Kidney (tissue), 14 donors: Measurements from ENCODE around the gene DOK4. TPM values are rescaled to one million over a fixed set of nuclear protein-coding genes. Genes with fewer than 3 reads are reported as not detected.
"Not testable (repeated sequence)": the region's sequence is repeated elsewhere in the genome, so short reads cannot be mapped to it uniquely, and the experiment has no call there.

Experiments
- DNase-seq, 5 donors: peaks; one replicate each; pipeline ENCODE4 v3.0.0-alpha.2; 2013 to 2020
- FAIRE-seq: peaks from 2 replicates; lab custom pipeline; 2012; peaks lifted over from hg19 to GRCh38; lab: Jason Lieb, UNC
- H3K27ac ChIP-seq, 2 donors: one replicate each; pipeline ENCODE4 v1.7.0; 2013; ENCODE audit warnings: low read depth in 2 of 2, low read length in 2 of 2, inconsistent platforms in 1 of 2
- H3K27me3 ChIP-seq: one replicate; pipeline ENCODE4 v1.7.1; 2013; ENCODE audit warnings: low read length, inconsistent platforms; ENCODE audit not compliant: control insufficient read depth, insufficient read depth
- H3K36me3 ChIP-seq, 3 donors: one replicate each; pipeline versions ENCODE4 v1.7.0 to v1.7.1; 2013; ENCODE audit warnings: low read length in 3 of 3, control low read depth in 1 of 3, inconsistent platforms in 1 of 3; ENCODE audit not compliant: insufficient read depth in 3 of 3, control insufficient read depth in 2 of 3
- H3K4me1 ChIP-seq, 3 donors: one replicate each; pipeline versions ENCODE4 v1.7.0 to v1.7.1; 2013; ENCODE audit warnings: low read length in 3 of 3, inconsistent platforms in 1 of 3, low read depth in 1 of 3; ENCODE audit not compliant: control insufficient read depth in 2 of 3, insufficient read depth in 2 of 3
- H3K4me3 ChIP-seq, 3 donors: one replicate each; pipeline versions ENCODE4 v1.7.0 to v1.8.1; 2013; ENCODE audit warnings: low read length in 3 of 3, control low read depth in 1 of 3, inconsistent platforms in 1 of 3
- H3K9ac ChIP-seq, 3 donors: one replicate each; pipeline versions ENCODE4 v1.7.0 to v1.7.1; 2013; ENCODE audit warnings: low read length in 3 of 3, control low read depth in 1 of 3, inconsistent platforms in 1 of 3
- H3K9me3 ChIP-seq, 3 donors: one replicate each; pipeline versions ENCODE4 v1.7.0 to v1.7.1; 2013; ENCODE audit warnings: low read length in 3 of 3, control low read depth in 1 of 3, inconsistent platforms in 1 of 3; ENCODE audit not compliant: control insufficient read depth in 2 of 3, insufficient read depth in 1 of 3
- intact Hi-C: fragments of 100-400 bp; cut with DNase I; formaldehyde crosslinking; loops from one replicate; pipeline ENCODE4 v1.11.1; 2022
- polyA plus RNA-seq: library from polyadenylated mRNA; stranded (reverse); fragments of 350-450 nt; fragmentation: Illumina TruSeq; extraction: RNeasy Lipid Tissue Mini Kit (QIAGEN cat#74804); gene quantifications from one replicate; pipeline ENCODE4 v1.2.3, GENCODE V29; 2014; ENCODE audit warnings: low read depth, low replicate concordance; ENCODE audit not compliant: insufficient read depth
- total RNA-seq: library from RNA; stranded (reverse); fragmentation: NEBNext Ultra II Directional; extraction: Animal tissue kit (Norgen Biotek cat#: 25700); gene quantifications from one replicate; pipeline ENCODE4 v1.2.1, GENCODE V29; 2021
- TF ChIP-seq, protein P1 (sequence below): IDR thresholded peaks from 3 replicates; pipeline ENCODE4 v1.5.1; 2012; ENCODE audit warnings: mild to moderate bottlenecking, moderate library complexity, borderline replicate concordance; ENCODE audit not compliant: insufficient read depth; ENCODE audit errors: extremely low read depth
- donor health status: control.
- donor health status: control.
- donor health status: control.
- donor health status: control.
- donor health status: control.
- donor health status: DM: yes; HTN: yes; CAD: no.
- donor health status: Normal renal cell carcinoma (clear cell type).

DOK4 gene
- total and polyA plus RNA-seq, 2 donors from 2014 or later: 57.2 to 63.7 TPM

DNA sequence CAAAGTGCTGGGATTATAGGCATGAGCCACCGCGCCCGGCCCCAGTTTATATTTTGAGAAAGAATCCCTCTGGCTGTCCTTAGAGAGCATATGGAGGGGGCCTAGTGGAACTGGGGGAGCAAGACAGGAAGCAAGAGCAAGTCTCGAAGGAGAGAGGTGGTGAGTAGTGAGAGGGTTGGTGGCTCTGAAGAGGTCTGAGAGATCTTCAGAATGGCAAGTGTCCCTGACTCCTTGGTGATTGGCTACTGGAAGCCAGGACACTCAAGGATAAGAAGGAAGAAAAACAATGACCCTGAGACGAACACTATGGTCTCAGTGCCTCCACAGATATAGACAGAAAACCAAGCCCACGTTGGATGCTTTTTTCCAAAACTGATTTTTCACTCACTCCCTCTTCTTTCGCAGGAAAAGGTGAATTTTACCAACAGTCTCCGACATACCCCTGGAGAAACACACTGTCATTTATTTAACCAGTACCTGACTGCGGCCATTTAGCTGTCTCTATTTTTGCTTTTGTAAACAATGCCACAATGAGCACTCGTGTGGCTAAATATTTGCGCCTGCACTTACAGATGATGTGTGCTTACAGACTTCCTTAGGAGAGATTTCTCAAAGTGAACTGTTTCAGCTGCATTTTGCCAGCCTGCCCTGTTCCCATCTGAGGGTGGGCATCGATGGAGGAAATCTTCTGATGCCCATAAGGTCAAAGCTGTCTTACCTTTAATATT, 15.9 kb upstream of the DOK4 start:
- DNase-seq: peak in 1 of 5 donors; percentile 29
- TF ChIP-seq, protein P1, sequence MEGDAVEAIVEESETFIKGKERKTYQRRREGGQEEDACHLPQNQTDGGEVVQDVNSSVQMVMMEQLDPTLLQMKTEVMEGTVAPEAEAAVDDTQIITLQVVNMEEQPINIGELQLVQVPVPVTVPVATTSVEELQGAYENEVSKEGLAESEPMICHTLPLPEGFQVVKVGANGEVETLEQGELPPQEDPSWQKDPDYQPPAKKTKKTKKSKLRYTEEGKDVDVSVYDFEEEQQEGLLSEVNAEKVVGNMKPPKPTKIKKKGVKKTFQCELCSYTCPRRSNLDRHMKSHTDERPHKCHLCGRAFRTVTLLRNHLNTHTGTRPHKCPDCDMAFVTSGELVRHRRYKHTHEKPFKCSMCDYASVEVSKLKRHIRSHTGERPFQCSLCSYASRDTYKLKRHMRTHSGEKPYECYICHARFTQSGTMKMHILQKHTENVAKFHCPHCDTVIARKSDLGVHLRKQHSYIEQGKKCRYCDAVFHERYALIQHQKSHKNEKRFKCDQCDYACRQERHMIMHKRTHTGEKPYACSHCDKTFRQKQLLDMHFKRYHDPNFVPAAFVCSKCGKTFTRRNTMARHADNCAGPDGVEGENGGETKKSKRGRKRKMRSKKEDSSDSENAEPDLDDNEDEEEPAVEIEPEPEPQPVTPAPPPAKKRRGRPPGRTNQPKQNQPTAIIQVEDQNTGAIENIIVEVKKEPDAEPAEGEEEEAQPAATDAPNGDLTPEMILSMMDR: no peak
- Histone ChIP-seq H3K27ac (no peak overlapping the region), H3K36me3 (no peaks in the 10 kb centered on the region), H3K9ac (no peak overlapping the region), H3K9me3 (no peaks in the 10 kb centered on the region), H3K4me3 (no peak overlapping the region), H3K27me3 (no peaks in the 10 kb centered on the region), H3K4me1 (peaks cover 0 to 2% (median 0%) of the 10 kb centered on the region in 3 donors)
- FAIRE-seq: no peak
- intact Hi-C loops: no loop called here

DNA sequence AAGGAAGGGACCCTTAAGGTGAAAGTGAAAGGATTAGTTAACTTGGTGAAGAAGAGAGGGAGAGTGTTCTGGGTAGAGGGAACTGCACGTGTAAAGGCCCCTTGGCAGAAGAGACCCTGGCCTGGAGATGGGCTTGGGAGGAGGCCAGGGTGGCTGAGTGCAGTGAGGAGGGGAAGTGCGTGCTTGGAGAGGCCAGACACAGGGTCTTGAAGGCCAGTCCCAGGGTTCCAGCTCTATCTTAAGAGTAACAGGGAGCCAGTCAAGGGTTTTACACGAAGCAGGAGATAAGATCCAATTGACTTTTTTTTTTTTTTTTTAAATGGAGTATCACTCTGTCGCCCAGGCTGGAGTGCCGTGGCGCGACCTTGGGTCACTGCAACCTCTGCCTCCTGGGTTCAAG, 15.2 kb upstream of the DOK4 start:
- no peak for FAIRE-seq
- H3K27ac ChIP-seq: no peak overlapping the region
- no peak overlapping the region for H3K4me3 ChIP-seq
- H3K4me1 ChIP-seq: peaks cover 0 to 2% (median 0%) of the 10 kb centered on the region in 3 donors
- TF ChIP-seq, protein P1: no peak
- intact Hi-C loops: no loop called here
- H3K36me3 ChIP-seq: no peaks in the 10 kb centered on the region
- H3K27me3 ChIP-seq: no peaks in the 10 kb centered on the region
- H3K9me3 ChIP-seq: no peaks in the 10 kb centered on the region
- H3K9ac ChIP-seq: no peak overlapping the region
- DNase-seq: peak in 1 of 5 donors; percentile 26

DNA sequence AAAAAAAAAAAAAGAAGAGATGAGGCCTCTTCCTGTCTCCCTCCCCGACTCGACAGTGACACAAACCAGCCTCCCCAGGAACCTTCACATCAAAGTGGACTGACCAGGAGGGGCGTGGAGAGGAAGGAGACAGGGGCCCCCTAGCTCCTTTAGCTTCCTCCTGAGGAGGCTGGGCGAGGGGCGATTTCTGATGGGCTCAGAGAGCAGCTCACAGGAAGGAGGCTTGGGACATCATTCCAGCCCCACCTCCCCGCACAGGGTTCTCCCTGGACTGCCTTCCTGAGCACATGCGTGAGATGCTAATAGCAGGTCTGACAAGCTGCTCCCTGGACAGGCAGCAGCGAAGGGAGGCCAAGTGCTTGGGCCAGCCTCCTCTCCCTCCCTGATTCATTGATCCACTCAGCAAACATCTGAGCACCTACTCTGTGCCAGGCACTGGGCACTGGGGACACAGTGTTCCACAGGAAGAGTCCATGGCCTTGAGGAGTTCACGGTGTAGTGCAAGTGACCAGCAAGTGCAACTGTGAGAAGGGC, 14.4 kb upstream of the DOK4 start:
- DNase-seq (peak in 1 of 5 donors; percentile 60), FAIRE-seq (no peak)
- peaks cover 0 to 2% (median 0%) of the 10 kb centered on the region in 3 donors for H3K4me1 ChIP-seq
- H3K4me3 ChIP-seq: no peak overlapping the region
- H3K27ac ChIP-seq: no peak overlapping the region
- H3K9ac ChIP-seq: no peak overlapping the region
- no peaks in the 10 kb centered on the region for H3K9me3 ChIP-seq
- intact Hi-C loops: no loop called here
- no peaks in the 10 kb centered on the region for H3K27me3 ChIP-seq
- TF ChIP-seq, protein P1: no peak
- no peaks in the 10 kb centered on the region for H3K36me3 ChIP-seq

DNA sequence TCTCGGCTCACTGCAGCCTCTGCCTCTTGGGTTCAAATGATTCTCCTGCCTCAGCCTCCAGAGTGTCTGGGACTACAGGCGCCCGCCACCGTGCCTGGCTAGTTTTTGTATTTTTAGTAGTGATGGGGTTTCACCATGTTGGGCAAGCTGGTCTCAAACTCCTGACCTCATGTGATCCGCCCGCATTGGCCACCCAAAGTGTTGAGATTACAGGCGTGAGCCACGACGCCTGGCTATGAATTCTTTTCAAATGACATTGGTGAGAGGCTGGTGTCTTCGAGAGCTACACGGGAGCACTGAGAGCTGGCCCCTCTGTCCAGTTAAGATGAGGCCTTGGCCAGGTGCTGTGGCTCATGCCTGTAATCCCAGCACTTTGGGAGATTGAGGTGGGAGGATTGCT, 13.6 kb upstream of the DOK4 start:
- H3K27me3 ChIP-seq, H3K36me3 ChIP-seq, H3K9ac ChIP-seq, H3K27ac ChIP-seq, intact Hi-C loops, H3K4me3 ChIP-seq, FAIRE-seq, H3K4me1 ChIP-seq, H3K9me3 ChIP-seq: not testable (repeated sequence)
- peak in 1 of 5 donors; percentile 26 for DNase-seq
